ENCODE measurements around the gene BRSK2. TPM values are rescaled to one million over a fixed set of nuclear protein-coding genes. Genes with fewer than 3 reads are reported as not detected.

Gene BRSK2
- total and polyA plus RNA-seq, 2 donors (not counting 1 experiment from before 2014, with no cell fraction given): 0.11 to 0.33 TPM

GRCh38 chr11:1510928-1511327, 121.2 kb downstream of the BRSK2 start:
- Histone ChIP-seq H3K4me3 (replicated peaks in 1 of 4; ENCODE audit: control extremely low read depth in 1 of 4, insufficient read depth in 1 of 4, low read depth in 3 of 4, low read length in 4 of 4) (no peak overlapping the region), H3K27me3 (ENCODE audit: control insufficient read depth, insufficient read depth, low read length) (no peaks in the 10 kb centered on the region), H3K4me2 (ENCODE audit: extremely low read depth, insufficient read depth, low read length) (no peak overlapping the region), H3K27ac (ENCODE audit: insufficient read depth, low read length) (no peak overlapping the region), H3K9me3 (ENCODE audit: control insufficient read depth, insufficient read depth, low read depth, low read length) (no peaks in the 10 kb centered on the region), H4K20me1 (ENCODE audit: control insufficient read depth, extremely low read depth, insufficient read depth, low read length) (no peaks in the 10 kb centered on the region), H3K4me1 (ENCODE audit: control insufficient read depth, extremely low read depth, insufficient read depth, low read length) (no peaks in the 10 kb centered on the region), H3K36me3 (ENCODE audit: control insufficient read depth, insufficient read depth, low read length) (no peaks in the 10 kb centered on the region), H3K79me2 (ENCODE audit: control insufficient read depth, insufficient read depth, low read length) (peaks cover 5% of the 10 kb centered on the region), H2AFZ (ENCODE audit: low read length) (no peak overlapping the region), H3K9ac (ENCODE audit: insufficient read depth, low read length) (no peak overlapping the region)
- TF ChIP-seq CTCF (conservative IDR thresholded peaks at IDR 0.05 in 1 of 2, IDR thresholded peaks at IDR 0.05 in 1 of 2; ENCODE audit: low read depth in 1 of 2, low read length in 2 of 2) (no peak), EZH2 (IDR thresholded peaks at IDR 0.05; ENCODE audit: low read length, missing control alignments) (no peak)
- DNase-seq (ENCODE audit: low read depth in 2 of 2): no peak

GRCh38 chr11:1511937-1512496, 122.3 kb downstream of the BRSK2 start:
- no peak overlapping the region for H2AFZ ChIP-seq (ENCODE audit: low read length)
- TF ChIP-seq EZH2 (IDR thresholded peaks at IDR 0.05; ENCODE audit: low read length, missing control alignments) (no peak), CTCF (conservative IDR thresholded peaks at IDR 0.05 in 1 of 2, IDR thresholded peaks at IDR 0.05 in 1 of 2; ENCODE audit: low read depth in 1 of 2, low read length in 2 of 2) (no peak)
- no peaks in the 10 kb centered on the region for H3K4me1 ChIP-seq (ENCODE audit: control insufficient read depth, extremely low read depth, insufficient read depth, low read length)
- no peak overlapping the region for H3K27ac ChIP-seq (ENCODE audit: insufficient read depth, low read length)
- no peak overlapping the region for H3K9ac ChIP-seq (ENCODE audit: insufficient read depth, low read length)
- peaks cover 4% of the 10 kb centered on the region for H3K79me2 ChIP-seq (ENCODE audit: control insufficient read depth, insufficient read depth, low read length)
- no peak overlapping the region for H3K4me2 ChIP-seq (ENCODE audit: extremely low read depth, insufficient read depth, low read length)
- H3K27me3 ChIP-seq (ENCODE audit: control insufficient read depth, insufficient read depth, low read length): no peaks in the 10 kb centered on the region
- H3K36me3 ChIP-seq (ENCODE audit: control insufficient read depth, insufficient read depth, low read length): no peaks in the 10 kb centered on the region
- no peak for DNase-seq (ENCODE audit: low read depth in 2 of 2)
- no peaks in the 10 kb centered on the region for H4K20me1 ChIP-seq (ENCODE audit: control insufficient read depth, extremely low read depth, insufficient read depth, low read length)
- no peak overlapping the region for H3K4me3 ChIP-seq (replicated peaks in 1 of 4; ENCODE audit: control extremely low read depth in 1 of 4, insufficient read depth in 1 of 4, low read depth in 3 of 4, low read length in 4 of 4)
- H3K9me3 ChIP-seq (ENCODE audit: control insufficient read depth, insufficient read depth, low read depth, low read length): no peaks in the 10 kb centered on the region

Other genes with a start within 250 kb of the BRSK2 start
- gene MUC5AC, start 232.0 kb upstream of the BRSK2 start, total RNA-seq: not detected in 2 replicates
- not detected in 2 replicates for gene MUC5AC, start 232.0 kb upstream of the BRSK2 start, polyA plus RNA-seq
- gene MUC5B, start 166.9 kb upstream of the BRSK2 start, total RNA-seq: not detected in 2 replicates
- gene MUC5B, start 166.9 kb upstream of the BRSK2 start, polyA plus RNA-seq: not detected in 2 replicates
- gene TOLLIP, start 80.3 kb upstream of the BRSK2 start, total RNA-seq: 21.8 and 28.4 TPM in 2 replicates
- 34.6 and 40.4 TPM in 2 replicates for gene TOLLIP, start 80.3 kb upstream of the BRSK2 start, polyA plus RNA-seq
- gene MOB2, start 96.8 kb downstream of the BRSK2 start, total RNA-seq: 29.3 and 30.1 TPM in 2 replicates
- 13.1 and 17.1 TPM in 2 replicates for gene MOB2, start 96.8 kb downstream of the BRSK2 start, polyA plus RNA-seq
- gene DUSP8, start 182.3 kb downstream of the BRSK2 start, total RNA-seq: 0.51 and 0.66 TPM in 2 replicates
- gene DUSP8, start 182.3 kb downstream of the BRSK2 start, polyA plus RNA-seq: 0.62 and 1.6 TPM in 2 replicates
- not detected in 2 replicates for gene KRTAP5-1, start 195.3 kb downstream of the BRSK2 start, total RNA-seq
- not detected in 2 replicates for gene KRTAP5-1, start 195.3 kb downstream of the BRSK2 start, polyA plus RNA-seq
- gene KRTAP5-2, start 208.4 kb downstream of the BRSK2 start, total RNA-seq: not detected in 2 replicates
- not detected in 2 replicates for gene KRTAP5-2, start 208.4 kb downstream of the BRSK2 start, polyA plus RNA-seq
- not detected in 2 replicates for gene KRTAP5-3, start 218.5 kb downstream of the BRSK2 start, total RNA-seq
- gene KRTAP5-3, start 218.5 kb downstream of the BRSK2 start, polyA plus RNA-seq: not detected in 2 replicates
- not detected in 2 replicates for gene KRTAP5-4, start 232.2 kb downstream of the BRSK2 start, total RNA-seq
- gene KRTAP5-4, start 232.2 kb downstream of the BRSK2 start, polyA plus RNA-seq: not detected in 2 replicates
- gene KRTAP5-5, start 239.8 kb downstream of the BRSK2 start, total RNA-seq: not detected in 2 replicates
- gene KRTAP5-5, start 239.8 kb downstream of the BRSK2 start, polyA plus RNA-seq: not detected in 2 replicates